Gastroesophageal sphincter (tissue), 4 donors: Measurements from ENCODE around the gene MAK. TPM values are rescaled to one million over a fixed set of nuclear protein-coding genes. Genes with fewer than 3 reads are reported as not detected.
"Not testable (repeated sequence)": the region's sequence is repeated elsewhere in the genome, so short reads cannot be mapped to it uniquely, and the experiment has no call there.

ENCODE experiments used
- ATAC-seq: fragments of 150-250 bp; one replicate; pipeline ENCODE4 v1.9.1; 2016; ENCODE audit warnings: mild to moderate bottlenecking, moderate library complexity
- H3K27ac ChIP-seq, 4 donors: fragments of 200-600 bp; sonication (generic) in 3 of 4; 1 replicate in 3 of 4; 2 replicates in 1 of 4; pipeline ENCODE4 v1.5.1; 2016 to 2019
- H3K27me3 ChIP-seq: fragments of 200-600 bp; sonication (generic); one replicate; pipeline ENCODE4 v1.5.1; 2019
- H3K36me3 ChIP-seq, 2 donors: fragments of 200-600 bp; sonication (generic); one replicate each; pipeline ENCODE4 v1.5.1; 2019; ENCODE audit warnings: control low read depth in 1 of 2
- H3K4me1 ChIP-seq, 3 donors: fragments of 200-600 bp; sonication (generic); 1 replicate in 2 of 3; 2 replicates in 1 of 3; pipeline ENCODE4 v1.5.1; 2016 to 2019; ENCODE audit warnings: control low read depth in 2 of 3
- H3K4me3 ChIP-seq, 2 donors: fragments of 200-600 bp; sonication (generic); one replicate each; pipeline ENCODE4 v1.5.1; 2019; ENCODE audit warnings: mild to moderate bottlenecking in 1 of 2, moderate library complexity in 1 of 2
- H3K9me3 ChIP-seq, 3 donors: fragments of 200-600 bp; sonication (generic); one replicate each; pipeline ENCODE4 v1.5.1; 2017 to 2019; ENCODE audit warnings: control low read depth in 2 of 3
- CTCF ChIP-seq, 4 experiments: fragments of 200-600 bp in 2 of 4; fragments of 450-650 bp in 2 of 4; sonication (generic) in 1 of 4; IDR thresholded peaks; one replicate each; pipeline ENCODE4 v1.5.1; 2017 to 2019; ENCODE audit warnings: antibody characterized with exemption in 4 of 4, mild to moderate bottlenecking in 2 of 4, moderate library complexity in 2 of 4
- EP300 ChIP-seq: sonication (generic); formaldehyde crosslinking; IDR thresholded peaks from one replicate; pipeline ENCODE4 v1.6.1; 2017; ENCODE audit warnings: antibody characterized with exemption, mild to moderate bottlenecking
- POLR2A ChIP-seq, 2 donors: fragments of 450-650 bp; IDR thresholded peaks; one replicate each; pipeline ENCODE4 v1.6.1; 2017; ENCODE audit warnings: antibody characterized with exemption in 2 of 2, mild to moderate bottlenecking in 2 of 2, moderate library complexity in 1 of 2
- POLR2AphosphoS5 ChIP-seq: sonication (generic); formaldehyde crosslinking; IDR thresholded peaks from one replicate; pipeline ENCODE4 v1.6.1; 2017; ENCODE audit warnings: antibody characterized with exemption
- WGBS, 2 donors: methylation state at CpG; one replicate each; pipeline ENCODE4 v1.1.5; 2018; ENCODE audit warnings: low coverage in 1 of 2; 5-methylcytosine and 5-hydroxymethylcytosine counted together
- total RNA-seq, 4 donors: library from RNA; depleted of rRNA; stranded (reverse); fragments of >200 nt; gene quantifications; one replicate each; pipeline ENCODE4 v1.1.0, GENCODE V29; 2016

The MAK gene
- total RNA-seq, 4 donors from 2014 or later, result 0.07 to 0.67 TPM; not detected in 2

- Histone ChIP-seq H3K27me3 (no peaks in the 10 kb centered on the region), H3K27ac (no peak overlapping the region), H3K36me3 (no peaks in the 10 kb centered on the region), H3K9me3 (no peaks in the 10 kb centered on the region), H3K4me1 (no peaks in the 10 kb centered on the region), H3K4me3 (no peak overlapping the region)
- ATAC-seq, result no peak
- no peak for TF ChIP-seq POLR2A (IDR thresholded peaks at IDR 0.05)
- TF ChIP-seq EP300, result no peak
- TF ChIP-seq POLR2AphosphoS5, result no peak
- TF ChIP-seq CTCF (IDR thresholded peaks at IDR 0.05), result no peak
- 77 to 100% methylated on average over 1 to 4 of the region's 4 CpGs for WGBS, 2 donors
Measured at GRCh38 chr6:10862361-10862760, 24.0 kb upstream of the MAK start.

GRCh38 chr6:10861086-10861485 lies 22.7 kb upstream of the MAK start:
- H3K27me3 ChIP-seq, result no peaks in the 10 kb centered on the region
- no peak for ATAC-seq
- WGBS, 2 donors, result 79 to 90% methylated on average over 2 of the region's 2 CpGs
- H3K9me3 ChIP-seq, result no peaks in the 10 kb centered on the region
- H3K4me3 ChIP-seq, result no peak overlapping the region
- TF ChIP-seq POLR2AphosphoS5 (no peak), EP300 (no peak), POLR2A (IDR thresholded peaks at IDR 0.05) (no peak), CTCF (IDR thresholded peaks at IDR 0.05) (no peak)
- no peak overlapping the region for H3K27ac ChIP-seq
- H3K36me3 ChIP-seq, result no peaks in the 10 kb centered on the region
- H3K4me1 ChIP-seq, result no peaks in the 10 kb centered on the region

DNA sequence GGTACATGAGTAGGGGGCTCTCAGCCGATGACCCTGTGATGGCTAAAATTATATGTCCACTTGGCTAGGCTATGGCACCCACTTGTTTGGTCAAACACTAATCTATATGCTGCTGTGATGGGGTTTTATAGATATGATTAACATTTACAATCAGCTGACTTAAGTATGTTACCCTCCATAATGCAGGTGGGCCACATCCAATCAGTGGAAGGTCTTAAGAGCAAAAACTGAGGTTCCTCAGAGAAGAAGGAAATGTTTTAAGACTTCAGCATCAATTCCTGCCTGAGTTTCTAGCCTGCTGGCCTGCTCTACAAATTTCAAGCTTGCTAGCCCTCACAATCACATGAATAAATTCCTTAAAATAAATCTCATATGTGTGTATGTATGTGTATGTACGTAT lies 18.9 kb upstream of the MAK start:
- WGBS, 2 donors, result 83 to 92% methylated on average over 2 of the region's 2 CpGs
- no peak overlapping the region for H3K27ac ChIP-seq
- TF ChIP-seq POLR2A (IDR thresholded peaks at IDR 0.05) (no peak), POLR2AphosphoS5 (no peak), CTCF (IDR thresholded peaks at IDR 0.05) (no peak), EP300 (no peak)
- H3K4me1 ChIP-seq, result no peaks in the 10 kb centered on the region
- no peak for ATAC-seq
- H3K27me3 ChIP-seq, result no peaks in the 10 kb centered on the region
- peaks cover 0 to 11% (median 0%) of the 10 kb centered on the region in 3 donors for H3K9me3 ChIP-seq
- no peaks in the 10 kb centered on the region for H3K36me3 ChIP-seq
- H3K4me3 ChIP-seq, result no peak overlapping the region

DNA sequence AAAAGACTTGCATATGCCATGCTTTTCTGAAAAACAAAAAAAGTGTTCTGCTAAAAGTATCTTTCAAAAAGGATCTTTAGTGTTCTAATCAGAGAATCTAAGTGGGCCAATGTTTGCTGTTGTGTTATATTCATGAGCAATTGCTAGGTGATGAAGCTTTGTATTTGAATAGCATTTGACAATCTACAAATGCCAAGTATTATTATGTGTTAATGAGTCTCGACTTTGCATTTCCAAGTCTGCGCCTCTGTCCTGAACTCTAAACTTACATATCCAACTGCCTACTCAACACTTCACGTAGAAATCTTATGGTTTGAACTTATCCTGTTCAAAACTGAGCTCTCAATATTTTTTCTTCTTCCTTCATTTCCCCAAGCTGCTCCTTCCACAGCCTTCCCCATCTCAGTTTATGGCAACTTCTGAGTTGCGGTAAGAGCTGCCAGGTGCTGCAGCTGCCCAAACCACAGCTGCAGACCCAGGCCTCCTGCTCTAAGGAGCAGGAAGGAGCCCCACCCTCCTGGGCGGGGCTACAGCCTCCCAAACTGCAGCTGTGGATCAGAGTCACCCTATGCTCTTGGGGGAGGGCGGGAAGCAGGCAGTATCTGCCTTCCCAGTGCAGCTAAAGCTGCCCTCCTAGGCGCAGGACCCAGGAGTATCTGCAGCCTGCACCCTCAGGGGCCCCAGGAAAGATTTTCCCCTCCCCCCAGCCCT lies 16.7 kb upstream of the MAK start:
- 83 to 94% methylated on average over 3 to 4 of the region's 7 CpGs for WGBS, 2 donors
- Histone ChIP-seq H3K4me3 (no peak overlapping the region), H3K27me3 (no peaks in the 10 kb centered on the region), H3K36me3 (no peaks in the 10 kb centered on the region), H3K4me1 (no peaks in the 10 kb centered on the region), H3K27ac (no peak overlapping the region), H3K9me3 (peaks cover 0 to 11% (median 0%) of the 10 kb centered on the region in 3 donors)
- no peak for ATAC-seq
- TF ChIP-seq POLR2A (IDR thresholded peaks at IDR 0.05), result no peak
- no peak for TF ChIP-seq POLR2AphosphoS5
- no peak for TF ChIP-seq CTCF (IDR thresholded peaks at IDR 0.05)
- TF ChIP-seq EP300, result no peak

GRCh38 chr6:10853849-10854300 lies 15.5 kb upstream of the MAK start:
- not testable (repeated sequence) for H3K4me3 ChIP-seq, ATAC-seq, H3K36me3 ChIP-seq, H3K4me1 ChIP-seq, H3K27ac ChIP-seq, H3K27me3 ChIP-seq
- H3K9me3 ChIP-seq, result peaks cover 0 to 11% (median 0%) of the 10 kb centered on the region in 3 donors
- 76 to 92% methylated on average over 2 to 6 of the region's 6 CpGs for WGBS, 2 donors
